ENCODE measurements around the gene CMYA5. TPM values are rescaled to one million over a fixed set of nuclear protein-coding genes. Genes with fewer than 3 reads are reported as not detected.

The CMYA5 gene
- total and polyA plus RNA-seq, 2 of the 4 experiments (the other 2 are of a cell fraction): 0.39 to 0.90 TPM

DNA sequence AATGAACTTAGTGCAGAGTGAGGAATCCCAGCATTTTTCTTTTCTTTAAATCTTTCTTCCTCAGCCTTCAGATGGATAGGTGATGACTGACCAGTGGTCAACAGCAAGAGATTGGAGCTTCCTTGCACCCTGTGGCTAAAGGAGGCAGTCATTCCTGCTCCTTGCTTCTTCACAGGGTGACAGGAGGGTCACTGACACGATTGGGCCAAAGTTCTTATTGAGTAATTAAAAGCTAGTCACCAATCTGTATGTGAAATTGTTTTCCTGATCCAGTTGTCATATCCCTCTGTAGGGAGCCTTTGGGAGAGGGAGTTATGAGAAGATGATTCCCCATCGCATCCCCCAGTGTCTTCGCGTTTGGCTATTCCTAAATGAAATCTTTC, 85.2 kb downstream of the CMYA5 start:
- TF ChIP-seq, protein P1, sequence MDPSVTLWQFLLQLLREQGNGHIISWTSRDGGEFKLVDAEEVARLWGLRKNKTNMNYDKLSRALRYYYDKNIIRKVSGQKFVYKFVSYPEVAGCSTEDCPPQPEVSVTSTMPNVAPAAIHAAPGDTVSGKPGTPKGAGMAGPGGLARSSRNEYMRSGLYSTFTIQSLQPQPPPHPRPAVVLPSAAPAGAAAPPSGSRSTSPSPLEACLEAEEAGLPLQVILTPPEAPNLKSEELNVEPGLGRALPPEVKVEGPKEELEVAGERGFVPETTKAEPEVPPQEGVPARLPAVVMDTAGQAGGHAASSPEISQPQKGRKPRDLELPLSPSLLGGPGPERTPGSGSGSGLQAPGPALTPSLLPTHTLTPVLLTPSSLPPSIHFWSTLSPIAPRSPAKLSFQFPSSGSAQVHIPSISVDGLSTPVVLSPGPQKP (IDR thresholded peaks at IDR 0.05; ENCODE audit: borderline replicate concordance, low read depth, low read length): no peak
- no peak for TF ChIP-seq NFE2L2 (IDR thresholded peaks at IDR 0.05; ENCODE audit: low read depth, low read length)
- TF ChIP-seq BHLHE40 (IDR thresholded peaks at IDR 0.05; ENCODE audit: low read depth, low read length): no peak
- TF ChIP-seq FOS (IDR thresholded peaks at IDR 0.05; ENCODE audit: low read depth, low read length): no peak
- TF ChIP-seq CEBPB (IDR thresholded peaks at IDR 0.05; ENCODE audit: low read depth, low read length): no peak
- no peak for TF ChIP-seq RCOR1 (IDR thresholded peaks at IDR 0.05; ENCODE audit: insufficient replicate concordance, low read length)
- no peak for TF ChIP-seq MXI1 (IDR thresholded peaks at IDR 0.05; ENCODE audit: borderline replicate concordance, low read depth, low read length)
- no peak for TF ChIP-seq SMC3 (IDR thresholded peaks at IDR 0.05; ENCODE audit: low read depth, low read length)
- no peak for TF ChIP-seq RAD21 (IDR thresholded peaks at IDR 0.05; ENCODE audit: low read length)
- TF ChIP-seq MAFK (IDR thresholded peaks at IDR 0.05; ENCODE audit: low read depth, low read length): no peak
- TF ChIP-seq, protein P2, sequence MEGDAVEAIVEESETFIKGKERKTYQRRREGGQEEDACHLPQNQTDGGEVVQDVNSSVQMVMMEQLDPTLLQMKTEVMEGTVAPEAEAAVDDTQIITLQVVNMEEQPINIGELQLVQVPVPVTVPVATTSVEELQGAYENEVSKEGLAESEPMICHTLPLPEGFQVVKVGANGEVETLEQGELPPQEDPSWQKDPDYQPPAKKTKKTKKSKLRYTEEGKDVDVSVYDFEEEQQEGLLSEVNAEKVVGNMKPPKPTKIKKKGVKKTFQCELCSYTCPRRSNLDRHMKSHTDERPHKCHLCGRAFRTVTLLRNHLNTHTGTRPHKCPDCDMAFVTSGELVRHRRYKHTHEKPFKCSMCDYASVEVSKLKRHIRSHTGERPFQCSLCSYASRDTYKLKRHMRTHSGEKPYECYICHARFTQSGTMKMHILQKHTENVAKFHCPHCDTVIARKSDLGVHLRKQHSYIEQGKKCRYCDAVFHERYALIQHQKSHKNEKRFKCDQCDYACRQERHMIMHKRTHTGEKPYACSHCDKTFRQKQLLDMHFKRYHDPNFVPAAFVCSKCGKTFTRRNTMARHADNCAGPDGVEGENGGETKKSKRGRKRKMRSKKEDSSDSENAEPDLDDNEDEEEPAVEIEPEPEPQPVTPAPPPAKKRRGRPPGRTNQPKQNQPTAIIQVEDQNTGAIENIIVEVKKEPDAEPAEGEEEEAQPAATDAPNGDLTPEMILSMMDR (conservative IDR thresholded peaks at IDR 0.05; ENCODE audit: low read depth, low read length): no peak
- no peak for TF ChIP-seq MAZ (IDR thresholded peaks at IDR 0.05; ENCODE audit: borderline replicate concordance, low read depth, low read length)
- no peak for TF ChIP-seq RFX5 (IDR thresholded peaks at IDR 0.05; ENCODE audit: low read depth, low read length)
- TF ChIP-seq, protein P3, sequence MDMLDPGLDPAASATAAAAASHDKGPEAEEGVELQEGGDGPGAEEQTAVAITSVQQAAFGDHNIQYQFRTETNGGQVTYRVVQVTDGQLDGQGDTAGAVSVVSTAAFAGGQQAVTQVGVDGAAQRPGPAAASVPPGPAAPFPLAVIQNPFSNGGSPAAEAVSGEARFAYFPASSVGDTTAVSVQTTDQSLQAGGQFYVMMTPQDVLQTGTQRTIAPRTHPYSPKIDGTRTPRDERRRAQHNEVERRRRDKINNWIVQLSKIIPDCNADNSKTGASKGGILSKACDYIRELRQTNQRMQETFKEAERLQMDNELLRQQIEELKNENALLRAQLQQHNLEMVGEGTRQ (IDR thresholded peaks at IDR 0.05; ENCODE audit: low read depth, low read length): no peak
- no peak for TF ChIP-seq POLR2A (IDR thresholded peaks at IDR 0.05; ENCODE audit: low read depth, low read length)
- no peak for TF ChIP-seq CHD1 (IDR thresholded peaks at IDR 0.05; ENCODE audit: low read depth, low read length)
- no peak overlapping the region for H2AK9ac ChIP-seq (replicated peaks; ENCODE audit: low read depth, low read length, poor library complexity)
- CTCF ChIA-PET: interaction anchor here (1.2 kb wide), 1 partner anchor 14 kb away, joined by 4 read pairs; no protein-coding TSS in a partner anchor
- no peak overlapping the region for H3K4me3 ChIP-seq (ENCODE audit: insufficient read depth, low read depth, low read length)
- H3K18ac ChIP-seq (ENCODE audit: low read depth, low read length): no peak overlapping the region
- no peaks in the 10 kb centered on the region for H3K79me1 ChIP-seq (ENCODE audit: low read depth in 1 of 2, low read length in 2 of 2)
- no peak overlapping the region for H2BK5ac ChIP-seq (ENCODE audit: low read depth, low read length, poor library complexity, severe bottlenecking)
- DNase-seq (no peak), ATAC-seq (ENCODE audit: low read depth) (no peak)
- WGBS, 2 experiments (ENCODE audit: extremely low coverage in 2 of 2, insufficient read length in 1 of 2): 100% methylated on average over 2 of the region's 4 CpGs; no CpG with 5 or more reads in 1 of the 2 experiments
- no peaks in the 10 kb centered on the region for H3K9me1 ChIP-seq (ENCODE audit: insufficient read depth, low read length)
- no peak overlapping the region for H4K5ac ChIP-seq (ENCODE audit: low read depth, low read length)
- no peak overlapping the region for H3K27ac ChIP-seq (ENCODE audit: insufficient read depth, low read length)
- no peak overlapping the region for H4K8ac ChIP-seq (ENCODE audit: low read depth in 2 of 2, low read length in 2 of 2)
- H3K4me2 ChIP-seq (ENCODE audit: low read depth, low read length): no peak overlapping the region
- H2BK120ac ChIP-seq (ENCODE audit: low read depth, low read length): no peak overlapping the region
- H2AFZ ChIP-seq (replicated peaks; ENCODE audit: low read length, poor library complexity): no peak overlapping the region
- no peak overlapping the region for H3K14ac ChIP-seq (replicated peaks; ENCODE audit: low read depth, low read length)
- intact Hi-C loops (cut with micrococcal nuclease): no loop called here
- no peak overlapping the region for H3K9ac ChIP-seq (ENCODE audit: low read depth, low read length)
- POLR2A ChIA-PET (ENCODE audit: unreplicated experiment): no interaction called here
- no peaks in the 10 kb centered on the region for H3K36me3 ChIP-seq (ENCODE audit: control insufficient read depth, insufficient read depth, low read length)
- H2AK5ac ChIP-seq (ENCODE audit: low read depth, low read length): no peak overlapping the region
- no peaks in the 10 kb centered on the region for H3K27me3 ChIP-seq (ENCODE audit: control insufficient read depth, insufficient read depth, low read length)
- no peak overlapping the region for H3K4ac ChIP-seq (ENCODE audit: low read depth, low read length)
- H2BK15ac ChIP-seq (ENCODE audit: low read depth, low read length): no peak overlapping the region
- no peak overlapping the region for H3K23ac ChIP-seq (ENCODE audit: low read depth, low read length)
- dilution Hi-C loops (cut with HindIII; ENCODE audit: low sequenced_read_pairs, unreplicated experiment): no loop called here
- H4K91ac ChIP-seq (ENCODE audit: insufficient read depth, low read depth, low read length): no peak overlapping the region
- no peaks in the 10 kb centered on the region for H3K4me1 ChIP-seq (ENCODE audit: control insufficient read depth, insufficient read depth, low read length)
- BruUV-seq (replicated peaks): no TSS peak
- H2BK20ac ChIP-seq (ENCODE audit: low read depth, low read length): no peak overlapping the region
- in situ Hi-C loops (cut with MboI; ENCODE audit: low sequenced_read_pairs): no loop called here
- no peak overlapping the region for H3K56ac ChIP-seq (ENCODE audit: extremely low read depth, insufficient read depth, low read length)
- no peaks in the 10 kb centered on the region for H4K20me1 ChIP-seq (ENCODE audit: insufficient read depth, low read length)
- H3K9me3 ChIP-seq (ENCODE audit: control insufficient read depth, insufficient read depth, low read length): no peaks in the 10 kb centered on the region
